RWPE1 (cell line): Measurements from ENCODE around the gene MORF4L1.

Experiments used
- CTCF ChIA-PET: fragments of 350-600 bp; sonication (Branson Sonifier 250); formaldehyde crosslinking; extraction: SDS; loops from one replicate; lab custom pipeline; 2021; lab: Yijun Ruan, JAX
- POLR2A ChIA-PET: fragments of 400-600 bp; formaldehyde crosslinking; extraction: SDS; loops from one replicate; lab custom pipeline; 2020; ENCODE audit warnings: antibody characterized with exemption; ENCODE audit not compliant: low non-redundant PET; lab: Yijun Ruan, JAX
- DNase-seq: peaks from one replicate; pipeline ENCODE4 v3.0.0; 2012; ENCODE audit warnings: low spot score
- H3K27ac ChIP-seq: fragments of 450-650 bp; 2 replicates; pipeline ENCODE4 v1.5.1; 2017
- TF ChIP-seq, protein P1 (sequence below): fragments of 450-650 bp; conservative IDR thresholded peaks from 2 replicates; pipeline ENCODE4 v1.5.1; 2017; ENCODE audit warnings: low read depth, mild to moderate bottlenecking

The MORF4L1 gene

DNA sequence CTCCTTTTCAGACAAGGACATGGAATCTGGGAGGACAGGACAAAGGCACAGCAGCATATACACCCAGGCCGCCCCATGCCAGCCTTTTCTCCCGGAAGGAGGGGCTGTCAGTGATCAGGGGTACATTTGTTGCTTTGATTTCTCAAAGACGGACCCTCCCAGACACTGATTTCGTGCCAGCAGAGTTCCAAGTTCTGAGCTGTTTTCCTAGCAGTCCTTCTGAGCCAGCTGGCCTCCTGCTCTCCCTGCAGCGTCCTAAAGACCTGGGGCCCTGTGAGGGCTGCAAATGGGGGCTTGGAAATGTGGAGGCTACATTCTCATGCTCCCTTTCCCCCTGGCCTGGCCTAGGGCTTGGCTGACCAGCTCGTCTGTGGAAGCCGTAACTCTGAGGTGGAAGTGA is 49.8 kb downstream of the MORF4L1 start:
- POLR2A ChIA-PET: interaction anchor here (0.6 kb wide), 1 partner anchor 112 kb away, joined by 3 read pairs; no protein-coding TSS in a partner anchor
- H3K27ac ChIP-seq: peak overlapping the region; percentile 15
- CTCF ChIA-PET: no interaction called here
- no peak for DNase-seq
- TF ChIP-seq, protein P1, sequence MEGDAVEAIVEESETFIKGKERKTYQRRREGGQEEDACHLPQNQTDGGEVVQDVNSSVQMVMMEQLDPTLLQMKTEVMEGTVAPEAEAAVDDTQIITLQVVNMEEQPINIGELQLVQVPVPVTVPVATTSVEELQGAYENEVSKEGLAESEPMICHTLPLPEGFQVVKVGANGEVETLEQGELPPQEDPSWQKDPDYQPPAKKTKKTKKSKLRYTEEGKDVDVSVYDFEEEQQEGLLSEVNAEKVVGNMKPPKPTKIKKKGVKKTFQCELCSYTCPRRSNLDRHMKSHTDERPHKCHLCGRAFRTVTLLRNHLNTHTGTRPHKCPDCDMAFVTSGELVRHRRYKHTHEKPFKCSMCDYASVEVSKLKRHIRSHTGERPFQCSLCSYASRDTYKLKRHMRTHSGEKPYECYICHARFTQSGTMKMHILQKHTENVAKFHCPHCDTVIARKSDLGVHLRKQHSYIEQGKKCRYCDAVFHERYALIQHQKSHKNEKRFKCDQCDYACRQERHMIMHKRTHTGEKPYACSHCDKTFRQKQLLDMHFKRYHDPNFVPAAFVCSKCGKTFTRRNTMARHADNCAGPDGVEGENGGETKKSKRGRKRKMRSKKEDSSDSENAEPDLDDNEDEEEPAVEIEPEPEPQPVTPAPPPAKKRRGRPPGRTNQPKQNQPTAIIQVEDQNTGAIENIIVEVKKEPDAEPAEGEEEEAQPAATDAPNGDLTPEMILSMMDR: no peak

DNA sequence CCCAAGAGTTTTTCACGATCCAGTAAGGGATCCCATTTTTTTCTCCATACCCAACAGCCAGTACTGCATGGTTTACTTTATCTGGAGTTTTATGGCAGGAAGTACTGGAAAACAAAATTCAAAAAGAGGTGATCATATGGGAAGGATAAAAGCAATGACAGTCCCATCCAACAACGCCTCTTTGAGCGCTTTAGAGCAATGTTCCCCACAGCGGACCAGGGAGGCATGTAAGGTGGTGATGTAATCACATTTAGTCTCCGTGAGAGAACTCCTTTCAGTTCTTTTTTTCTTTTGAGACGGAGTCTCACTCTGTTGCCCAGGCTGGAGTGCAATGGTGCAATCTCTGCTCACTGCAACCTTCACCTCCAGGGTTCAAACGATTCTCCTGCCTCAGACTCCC is 50.3 kb downstream of the MORF4L1 start:
- TF ChIP-seq, protein P1: no peak
- H3K27ac ChIP-seq: peak overlapping the region; percentile 15
- no peak for DNase-seq
- CTCF ChIA-PET: no interaction called here
- POLR2A ChIA-PET: interaction anchor here (0.6 kb wide), 1 partner anchor 112 kb away, joined by 3 read pairs; no protein-coding TSS in a partner anchor

DNA sequence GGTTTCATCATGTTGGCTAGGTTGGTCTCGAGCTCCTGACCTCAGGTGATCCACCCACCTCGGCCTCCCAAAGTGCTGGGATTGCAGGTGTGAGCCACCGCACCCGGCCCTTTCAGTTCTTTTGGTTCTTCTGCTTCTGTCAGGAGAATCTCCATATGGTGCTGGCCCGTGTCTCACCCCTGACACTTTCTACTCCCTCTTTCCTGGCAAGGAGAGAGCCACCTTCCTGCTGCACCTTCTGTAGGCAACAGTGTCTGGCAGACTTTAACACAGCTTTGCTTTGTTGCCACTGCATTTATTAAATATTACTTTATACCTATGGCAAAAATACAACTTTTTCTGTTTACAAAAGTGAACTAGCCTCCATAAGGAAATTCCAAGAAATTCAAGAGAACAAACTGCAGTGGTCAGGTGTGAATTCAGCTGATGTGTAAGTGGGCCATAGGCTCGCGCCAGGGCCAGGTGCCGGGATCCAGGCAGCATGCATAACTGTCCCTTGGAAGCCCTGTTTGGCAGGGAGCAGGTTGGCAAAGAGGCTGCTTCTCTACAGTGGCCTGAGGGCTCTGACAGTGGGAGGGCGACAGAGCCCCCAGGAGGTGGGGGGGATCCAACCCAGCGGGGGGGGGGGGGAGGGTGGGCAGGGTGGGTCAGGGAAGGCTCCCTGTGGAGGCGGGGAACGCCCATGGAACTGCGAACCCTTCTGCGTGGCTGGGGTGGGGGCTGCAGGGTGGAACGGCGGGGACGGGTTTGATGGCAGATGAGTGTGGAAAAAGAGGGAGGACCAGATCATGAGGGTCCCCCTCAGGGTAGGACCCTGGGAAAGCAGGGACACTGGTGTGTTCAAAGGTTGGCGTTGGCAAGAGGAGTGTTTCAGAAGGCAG is 51.0 kb downstream of the MORF4L1 start:
- H3K27ac ChIP-seq: peak overlapping the region; percentile 9; the same call in 1 of the 2 replicates
- no peak for DNase-seq
- TF ChIP-seq, protein P1: no peak
- ChIA-PET POLR2A (no interaction called here), CTCF (interaction anchor here (0.7 to 0.8 kb wide), 2 partner anchors 56 to 550 kb away, joined by 3 read pairs; no protein-coding TSS in a partner anchor)

DNA sequence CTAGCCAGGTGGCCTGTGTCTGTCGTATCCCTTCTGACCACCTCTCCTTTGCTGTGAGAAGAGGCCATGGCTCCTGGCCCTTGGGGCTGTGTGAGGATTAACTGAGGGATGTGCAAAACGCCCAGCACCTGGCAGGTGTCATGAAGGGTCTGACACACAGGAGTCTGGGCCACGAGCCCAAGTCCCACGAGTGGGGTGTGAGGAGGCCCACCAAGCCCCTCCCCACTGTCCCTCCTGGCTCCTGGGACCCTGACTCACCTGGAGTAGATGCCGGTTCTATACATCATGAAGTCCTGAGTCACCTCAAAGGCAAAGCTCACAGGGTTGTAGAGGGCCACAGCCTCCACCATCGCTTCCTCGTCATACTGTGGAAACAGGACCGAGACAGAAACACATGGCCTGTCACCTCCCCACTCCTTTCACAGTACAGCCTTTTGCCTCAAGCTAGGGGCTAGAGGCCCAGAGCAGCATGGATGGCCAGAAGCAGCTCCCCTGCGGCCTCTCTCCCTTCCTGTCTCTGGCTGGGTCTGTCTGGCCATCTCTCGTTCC is 52.5 kb downstream of the MORF4L1 start:
- DNase-seq: no peak
- CTCF ChIA-PET: interaction anchor here (0.8 to 1.3 kb wide), 3 partner anchors 12 to 259 kb away, joined by 3 read pairs; no protein-coding TSS in a partner anchor
- TF ChIP-seq, protein P1: no peak
- peak overlapping the region; percentile 11 for H3K27ac ChIP-seq
- POLR2A ChIA-PET: interaction anchor here (0.6 kb wide), 1 partner anchor 8 kb away, joined by 3 read pairs; no protein-coding TSS in a partner anchor

DNA sequence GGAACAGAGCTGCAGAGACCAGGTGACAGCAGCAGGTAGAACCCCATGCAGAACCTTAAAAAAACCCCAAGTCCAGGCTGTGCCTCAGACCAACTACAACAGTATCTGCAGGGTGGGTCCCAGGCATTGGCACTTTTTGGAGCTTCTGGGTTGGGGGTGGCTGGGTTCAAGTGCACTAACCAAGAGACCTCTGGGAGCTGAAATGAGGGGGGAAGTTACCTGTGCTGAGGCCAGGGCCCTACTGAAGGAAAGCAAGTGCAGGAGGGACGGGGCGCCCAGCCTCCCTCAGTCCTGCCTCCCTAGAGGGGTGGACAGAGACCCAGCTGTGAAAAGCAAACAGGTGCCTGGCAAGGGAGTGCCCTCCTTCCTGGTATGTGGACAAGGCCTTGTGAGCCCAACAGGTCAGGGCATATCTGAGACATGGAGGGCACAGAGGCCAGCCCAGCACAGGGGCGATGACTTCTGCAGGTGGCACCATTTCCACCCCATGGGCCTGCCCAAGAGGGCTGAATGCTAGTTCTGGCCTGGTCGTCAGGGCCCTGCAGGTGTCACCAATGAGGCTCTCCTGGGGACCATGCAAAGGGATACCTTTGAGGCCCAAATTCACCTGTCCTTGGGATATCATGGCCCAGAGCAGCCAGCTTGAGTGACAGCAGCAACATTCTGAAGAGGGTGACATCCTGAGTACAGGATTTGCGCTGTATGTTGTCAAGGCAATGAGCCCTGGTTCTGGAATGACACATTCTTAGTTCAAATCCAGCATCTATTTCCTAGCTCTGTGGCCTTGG is 53.5 kb downstream of the MORF4L1 start:
- DNase-seq: no peak
- peak overlapping the region; percentile 11 for H3K27ac ChIP-seq
- TF ChIP-seq, protein P1: no peak
- ChIA-PET POLR2A (interaction anchor here (0.6 kb wide), 1 partner anchor 106 kb away, joined by 3 read pairs; no protein-coding TSS in a partner anchor), CTCF (interaction anchor here (1.0 to 1.1 kb wide), 2 partner anchors 15 to 258 kb away, joined by 3 to 4 read pairs; no protein-coding TSS in a partner anchor)
